ENCODE results near the gene UPF1.

DNA sequence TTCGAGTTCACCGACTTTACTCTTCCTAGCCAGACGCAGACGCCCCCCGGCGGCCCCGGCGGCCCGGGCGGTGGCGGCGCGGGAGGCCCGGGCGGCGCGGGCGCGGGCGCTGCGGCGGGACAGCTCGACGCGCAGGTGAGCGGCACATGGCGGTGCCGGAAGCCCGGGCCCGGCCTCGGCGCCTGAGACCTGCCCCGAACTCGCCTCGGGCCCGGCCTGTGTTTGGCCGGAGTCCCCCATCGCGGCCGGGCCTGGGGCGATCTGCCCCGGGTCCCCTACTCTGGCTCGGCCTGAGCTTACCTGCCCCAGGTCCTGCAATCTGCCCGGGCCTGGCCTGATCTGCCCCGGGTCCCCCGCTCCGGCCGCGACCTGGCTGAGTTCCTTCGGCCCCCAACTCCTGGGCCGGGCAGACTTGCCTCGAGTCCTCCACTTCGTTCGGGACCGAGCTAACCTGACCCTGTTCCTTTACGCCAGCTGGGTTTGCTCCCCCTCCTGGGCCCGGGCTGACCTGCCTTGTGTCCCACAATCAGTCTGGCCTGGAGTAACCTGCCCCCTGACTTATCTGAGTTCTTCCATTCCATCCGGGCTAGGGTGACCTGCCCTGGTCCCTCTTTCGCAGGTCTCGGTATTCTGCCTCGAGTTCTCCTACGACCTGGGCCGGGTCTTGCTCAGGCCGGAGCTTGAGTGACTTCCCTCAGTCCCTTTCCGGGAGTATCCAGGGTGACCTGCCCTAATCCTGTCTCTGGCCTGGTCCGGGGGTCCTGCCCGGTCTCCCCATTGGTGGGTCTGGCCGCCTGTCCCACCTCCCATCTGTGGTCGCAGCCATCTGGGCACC, 764 bp downstream of the UPF1 start:
- TF ChIP-seq, protein P1, sequence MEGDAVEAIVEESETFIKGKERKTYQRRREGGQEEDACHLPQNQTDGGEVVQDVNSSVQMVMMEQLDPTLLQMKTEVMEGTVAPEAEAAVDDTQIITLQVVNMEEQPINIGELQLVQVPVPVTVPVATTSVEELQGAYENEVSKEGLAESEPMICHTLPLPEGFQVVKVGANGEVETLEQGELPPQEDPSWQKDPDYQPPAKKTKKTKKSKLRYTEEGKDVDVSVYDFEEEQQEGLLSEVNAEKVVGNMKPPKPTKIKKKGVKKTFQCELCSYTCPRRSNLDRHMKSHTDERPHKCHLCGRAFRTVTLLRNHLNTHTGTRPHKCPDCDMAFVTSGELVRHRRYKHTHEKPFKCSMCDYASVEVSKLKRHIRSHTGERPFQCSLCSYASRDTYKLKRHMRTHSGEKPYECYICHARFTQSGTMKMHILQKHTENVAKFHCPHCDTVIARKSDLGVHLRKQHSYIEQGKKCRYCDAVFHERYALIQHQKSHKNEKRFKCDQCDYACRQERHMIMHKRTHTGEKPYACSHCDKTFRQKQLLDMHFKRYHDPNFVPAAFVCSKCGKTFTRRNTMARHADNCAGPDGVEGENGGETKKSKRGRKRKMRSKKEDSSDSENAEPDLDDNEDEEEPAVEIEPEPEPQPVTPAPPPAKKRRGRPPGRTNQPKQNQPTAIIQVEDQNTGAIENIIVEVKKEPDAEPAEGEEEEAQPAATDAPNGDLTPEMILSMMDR (IDR thresholded peaks at IDR 0.05) = peak in 1 of 12 donors; percentile 14
- no peak for TF ChIP-seq POLR2A (IDR thresholded peaks at IDR 0.05)

All from heart left ventricle (tissue), 13 donors.